Gastroesophageal sphincter (tissue), 3 donors: ENCODE measurements around the gene DST.

ENCODE experiments used
- CTCF ChIP-seq, 4 experiments: fragments of 200-600 bp in 2 of 4; fragments of 450-650 bp in 2 of 4; sonication (generic) in 1 of 4; IDR thresholded peaks; one replicate each; pipeline ENCODE4 v1.5.1; 2017 to 2019; ENCODE audit warnings: antibody characterized with exemption in 4 of 4, mild to moderate bottlenecking in 2 of 4, moderate library complexity in 2 of 4
- POLR2A ChIP-seq, 2 donors: fragments of 450-650 bp; IDR thresholded peaks; one replicate each; pipeline ENCODE4 v1.6.1; 2017; ENCODE audit warnings: antibody characterized with exemption in 2 of 2, mild to moderate bottlenecking in 2 of 2, moderate library complexity in 1 of 2
- POLR2AphosphoS5 ChIP-seq: sonication (generic); formaldehyde crosslinking; IDR thresholded peaks from one replicate; pipeline ENCODE4 v1.6.1; 2017; ENCODE audit warnings: antibody characterized with exemption

GRCh38 chr6:56527934-56528333, 114.8 kb downstream of the DST start:
- TF ChIP-seq CTCF (IDR thresholded peaks at IDR 0.05) (no peak), POLR2A (IDR thresholded peaks at IDR 0.05) (no peak), POLR2AphosphoS5 (no peak)
